Measurements from ENCODE around the gene HTRA2.

HTRA2 gene

GRCh38 chr2:74532222-74532621 is 2.5 kb downstream of the HTRA2 start:
- Histone ChIP-seq H3K9ac (ENCODE audit: insufficient read length) (no peak overlapping the region), H3K4me3 (no peak overlapping the region), H3K36me3 (ENCODE audit: insufficient read depth, low read length) (peaks cover 27% of the 10 kb centered on the region), H3K27ac (no peak overlapping the region), H3K9me3 (ENCODE audit: low read depth, low read length) (no peaks in the 10 kb centered on the region)
- no peak for DNase-seq (ENCODE audit: low read depth, low spot score)
- no peak for TF ChIP-seq EZH2 (IDR thresholded peaks at IDR 0.05)
- TF ChIP-seq FOXP2 (optimal IDR thresholded peaks at IDR 0.05; ENCODE audit: control extremely low read depth, extremely low read length, insufficient read depth) = no peak
- TF ChIP-seq POLR2AphosphoS5 (IDR thresholded peaks at IDR 0.05; ENCODE audit: borderline replicate concordance, low read depth, low read length) = no peak

GRCh38 chr2:74533464-74533863 is 3.7 kb downstream of the HTRA2 start:
- Histone ChIP-seq H3K9me3 (ENCODE audit: low read depth, low read length) (no peaks in the 10 kb centered on the region), H3K9ac (ENCODE audit: insufficient read length) (no peak overlapping the region), H3K27ac (no peak overlapping the region), H3K36me3 (ENCODE audit: insufficient read depth, low read length) (peaks cover 15% of the 10 kb centered on the region), H3K4me3 (no peak overlapping the region)
- DNase-seq (ENCODE audit: low read depth, low spot score) = no peak
- TF ChIP-seq POLR2AphosphoS5 (IDR thresholded peaks at IDR 0.05; ENCODE audit: borderline replicate concordance, low read depth, low read length) (no peak), FOXP2 (optimal IDR thresholded peaks at IDR 0.05; ENCODE audit: control extremely low read depth, extremely low read length, insufficient read depth) (no peak), EZH2 (IDR thresholded peaks at IDR 0.05) (no peak)

- no peak for DNase-seq (ENCODE audit: low read depth, low spot score)
- Histone ChIP-seq H3K27ac (no peak overlapping the region), H3K9me3 (ENCODE audit: low read depth, low read length) (no peaks in the 10 kb centered on the region), H3K4me3 (no peak overlapping the region), H3K9ac (ENCODE audit: insufficient read length) (no peak overlapping the region), H3K36me3 (ENCODE audit: insufficient read depth, low read length) (peaks cover 11% of the 10 kb centered on the region)
- no peak for TF ChIP-seq POLR2AphosphoS5 (IDR thresholded peaks at IDR 0.05; ENCODE audit: borderline replicate concordance, low read depth, low read length)
- no peak for TF ChIP-seq FOXP2 (optimal IDR thresholded peaks at IDR 0.05; ENCODE audit: control extremely low read depth, extremely low read length, insufficient read depth)
- no peak for TF ChIP-seq EZH2 (IDR thresholded peaks at IDR 0.05)
Measured at GRCh38 chr2:74534411-74534810, 4.7 kb downstream of the HTRA2 start.

GRCh38 chr2:74535440-74535965 is 5.8 kb downstream of the HTRA2 start:
- Histone ChIP-seq H3K36me3 (ENCODE audit: insufficient read depth, low read length) (peaks cover 11% of the 10 kb centered on the region), H3K9ac (ENCODE audit: insufficient read length) (no peak overlapping the region), H3K27ac (no peak overlapping the region), H3K4me3 (no peak overlapping the region), H3K9me3 (ENCODE audit: low read depth, low read length) (no peaks in the 10 kb centered on the region)
- TF ChIP-seq EZH2 (IDR thresholded peaks at IDR 0.05) = no peak
- TF ChIP-seq POLR2AphosphoS5 (IDR thresholded peaks at IDR 0.05; ENCODE audit: borderline replicate concordance, low read depth, low read length) = no peak
- no peak for TF ChIP-seq FOXP2 (optimal IDR thresholded peaks at IDR 0.05; ENCODE audit: control extremely low read depth, extremely low read length, insufficient read depth)
- DNase-seq (ENCODE audit: low read depth, low spot score) = no peak

GRCh38 chr2:74536166-74536950 is 6.6 kb downstream of the HTRA2 start:
- Histone ChIP-seq H3K4me3 (no peak overlapping the region), H3K9me3 (ENCODE audit: low read depth, low read length) (no peaks in the 10 kb centered on the region), H3K9ac (ENCODE audit: insufficient read length) (no peak overlapping the region), H3K27ac (no peak overlapping the region), H3K36me3 (ENCODE audit: insufficient read depth, low read length) (peaks cover 9% of the 10 kb centered on the region)
- TF ChIP-seq POLR2AphosphoS5 (IDR thresholded peaks at IDR 0.05; ENCODE audit: borderline replicate concordance, low read depth, low read length) = no peak
- no peak for TF ChIP-seq FOXP2 (optimal IDR thresholded peaks at IDR 0.05; ENCODE audit: control extremely low read depth, extremely low read length, insufficient read depth)
- TF ChIP-seq EZH2 (IDR thresholded peaks at IDR 0.05) = no peak
- DNase-seq (ENCODE audit: low read depth, low spot score) = no peak

GRCh38 chr2:74537140-74537539 is 7.4 kb downstream of the HTRA2 start:
- no peak overlapping the region for H3K27ac ChIP-seq
- H3K9me3 ChIP-seq (ENCODE audit: low read depth, low read length) = no peaks in the 10 kb centered on the region
- TF ChIP-seq FOXP2 (optimal IDR thresholded peaks at IDR 0.05; ENCODE audit: control extremely low read depth, extremely low read length, insufficient read depth) (no peak), POLR2AphosphoS5 (IDR thresholded peaks at IDR 0.05; ENCODE audit: borderline replicate concordance, low read depth, low read length) (no peak), EZH2 (IDR thresholded peaks at IDR 0.05) (no peak)
- H3K36me3 ChIP-seq (ENCODE audit: insufficient read depth, low read length) = peaks cover 6% of the 10 kb centered on the region
- no peak for DNase-seq (ENCODE audit: low read depth, low spot score)
- no peak overlapping the region for H3K4me3 ChIP-seq
- H3K9ac ChIP-seq (ENCODE audit: insufficient read length) = no peak overlapping the region

GRCh38 chr2:74538881-74539339 is 9.2 kb downstream of the HTRA2 start:
- H3K4me3 ChIP-seq = no peak overlapping the region
- no peak for TF ChIP-seq EZH2 (IDR thresholded peaks at IDR 0.05)
- no peak for TF ChIP-seq POLR2AphosphoS5 (IDR thresholded peaks at IDR 0.05; ENCODE audit: borderline replicate concordance, low read depth, low read length)
- TF ChIP-seq FOXP2 (optimal IDR thresholded peaks at IDR 0.05; ENCODE audit: control extremely low read depth, extremely low read length, insufficient read depth) = no peak
- DNase-seq (ENCODE audit: low read depth, low spot score) = no peak
- H3K36me3 ChIP-seq (ENCODE audit: insufficient read depth, low read length) = no peaks in the 10 kb centered on the region
- H3K9ac ChIP-seq (ENCODE audit: insufficient read length) = no peak overlapping the region
- H3K9me3 ChIP-seq (ENCODE audit: low read depth, low read length) = no peaks in the 10 kb centered on the region
- no peak overlapping the region for H3K27ac ChIP-seq

GRCh38 chr2:74540291-74540690 is 10.6 kb downstream of the HTRA2 start:
- H3K36me3 ChIP-seq (ENCODE audit: insufficient read depth, low read length) = no peaks in the 10 kb centered on the region
- H3K9me3 ChIP-seq (ENCODE audit: low read depth, low read length) = no peaks in the 10 kb centered on the region
- no peak overlapping the region for H3K9ac ChIP-seq (ENCODE audit: insufficient read length)
- H3K4me3 ChIP-seq = no peak overlapping the region
- no peak overlapping the region for H3K27ac ChIP-seq
- no peak for DNase-seq (ENCODE audit: low read depth, low spot score)
- TF ChIP-seq POLR2AphosphoS5 (IDR thresholded peaks at IDR 0.05; ENCODE audit: borderline replicate concordance, low read depth, low read length) = no peak
- TF ChIP-seq EZH2 (IDR thresholded peaks at IDR 0.05) = no peak
- no peak for TF ChIP-seq FOXP2 (optimal IDR thresholded peaks at IDR 0.05; ENCODE audit: control extremely low read depth, extremely low read length, insufficient read depth)

All from SK-N-MC (cell line).